A549 treated with GW870086 at 1 μM for 4 hours (cell line): ENCODE measurements around the gene CDR2L. TPM values are rescaled to one million over a fixed set of nuclear protein-coding genes. Genes with fewer than 3 reads are reported as not detected.

Source experiments
- total RNA-seq: library from RNA; stranded (reverse); fragments of 200-300 nt; extraction: Qiagen RNA extraction; gene quantifications from 5 replicates; pipeline ENCODE4 v1.2.3, GENCODE V29; 2022; ENCODE audit warnings: low read depth

The CDR2L gene
- total RNA-seq = 56.3 to 70.7 TPM (median 68.6 TPM) in 5 replicates

GRCh38 chr17:74987418-74987908 is at the start of gene CDR2L:
Gene CDR2L, plus strand, starts transcription at chr17:74987632. Its CDS starts 412 bp downstream, at chr17:74988044.

GRCh38 chr17:74972107-74972972 is 15.1 kb upstream of the CDR2L start, which contains the start of gene HID1:
Gene HID1, minus strand, starts transcription at chr17:74972759. Its CDS starts 103 bp downstream, at chr17:74972656.

GRCh38 chr17:75012346-75013091 is 25.1 kb downstream of the CDR2L start, which contains the start of gene MRPL58:
Gene MRPL58, plus strand, starts transcription at chr17:75012670. Its CDS starts 17 bp downstream, at chr17:75012687.

GRCh38 chr17:75046407-75047289 is 59.2 kb downstream of the CDR2L start, which contains the start of the genes ATP5PD and KCTD2:
Gene ATP5PD, minus strand, starts transcription at chr17:75046969. Its CDS starts 4,319 bp downstream, at chr17:75042650.
Gene KCTD2, plus strand, starts transcription at chr17:75047225. Its CDS starts 26 bp downstream, at chr17:75047251.

Other genes with a start within 250 kb of the CDR2L start
- 34.8 to 45.4 TPM (median 44.6 TPM) in 5 replicates for gene NHERF1, start 239.0 kb upstream of the CDR2L start, total RNA-seq
- gene NAT9, start 211.3 kb upstream of the CDR2L start, total RNA-seq = 46.7 to 62.2 TPM (median 56.4 TPM) in 5 replicates
- 0.14 to 0.37 TPM (median 0.22 TPM) in 5 replicates for gene GRIN2C, start 127.7 kb upstream of the CDR2L start, total RNA-seq
- gene FDXR, start 114.6 kb upstream of the CDR2L start, total RNA-seq = 48.1 to 67.0 TPM (median 61.8 TPM) in 5 replicates
- gene FADS6, start 94.0 kb upstream of the CDR2L start, total RNA-seq = 0.09 TPM in 1 of 5 replicates, not detected in the others
- 0.07 to 0.12 TPM (median 0.11 TPM) in 5 replicates for gene USH1G, start 64.4 kb upstream of the CDR2L start, total RNA-seq
- 0.13 TPM in 1 of 5 replicates, not detected in the others for gene OTOP2, start 63.4 kb upstream of the CDR2L start, total RNA-seq
- not detected in 5 replicates for gene OTOP3, start 51.7 kb upstream of the CDR2L start, total RNA-seq
- 13.8 to 19.2 TPM (median 17.5 TPM) in 5 replicates for gene HID1, start 14.9 kb upstream of the CDR2L start, total RNA-seq
- gene MRPL58, start 25.0 kb downstream of the CDR2L start, total RNA-seq = 72.9 to 81.4 TPM (median 79.5 TPM) in 5 replicates
- 492 to 570 TPM (median 501 TPM) in 5 replicates for gene ATP5PD, start 59.3 kb downstream of the CDR2L start, total RNA-seq
- gene KCTD2, start 59.6 kb downstream of the CDR2L start, total RNA-seq = 27.5 to 32.0 TPM (median 31.1 TPM) in 5 replicates
- 26.1 to 36.0 TPM (median 31.7 TPM) in 5 replicates for gene SLC16A5, start 100.3 kb downstream of the CDR2L start, total RNA-seq
- gene ARMC7, start 122.3 kb downstream of the CDR2L start, total RNA-seq = 17.1 to 20.9 TPM (median 18.8 TPM) in 5 replicates
- 89.6 to 134 TPM (median 128 TPM) in 5 replicates for gene NT5C, start 144.1 kb downstream of the CDR2L start, total RNA-seq
- 739 to 848 TPM (median 789 TPM) in 5 replicates for gene JPT1, start 166.9 kb downstream of the CDR2L start, total RNA-seq
- gene SUMO2, start 195.3 kb downstream of the CDR2L start, total RNA-seq = 289 to 400 TPM (median 383 TPM) in 5 replicates
- gene NUP85, start 218.0 kb downstream of the CDR2L start, total RNA-seq = 92.5 to 107 TPM (median 99.5 TPM) in 5 replicates